ENCODE data around the gene ORAI3. TPM values are rescaled to one million over a fixed set of nuclear protein-coding genes. Genes with fewer than 3 reads are reported as not detected.

ORAI3 gene
- total and polyA plus RNA-seq, 2 of the 13 experiments (the other 11 are each of a cell fraction or from before 2014, with no cell fraction given) = 11.4 to 32.0 TPM

DNA sequence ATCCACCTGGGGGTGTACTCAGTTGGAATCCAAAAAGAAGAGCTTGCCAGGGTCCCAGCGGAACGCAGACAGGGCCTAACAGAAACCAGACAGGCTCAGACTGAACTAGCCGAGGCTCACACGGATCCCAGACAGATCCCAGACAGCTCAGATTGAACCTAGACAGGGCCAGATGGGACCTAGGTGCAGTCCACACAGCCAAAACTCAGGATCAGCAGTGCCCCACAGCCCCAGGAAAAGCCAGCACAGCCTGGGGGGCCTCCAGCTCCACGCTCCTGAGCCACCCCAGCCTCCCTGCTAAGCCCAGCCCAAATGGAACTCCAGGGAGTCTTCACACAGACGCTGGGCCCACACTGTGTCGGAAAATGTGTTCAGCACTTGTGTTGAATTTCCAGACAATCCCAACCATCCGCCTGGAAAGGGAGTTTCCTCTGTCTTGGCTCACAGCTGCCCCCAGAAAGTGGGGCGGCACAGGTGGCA is 54.0 kb downstream of the ORAI3 start:
- TF ChIP-seq ZNF292 (CRISPR knock-in tag; IDR thresholded peaks at IDR 0.05; ENCODE audit: borderline replicate concordance, low read depth) (0 out of 2 replicates have a peak, but pooled peaks have one; percentile 35), ZNF432 (CRISPR knock-in tag; IDR thresholded peaks at IDR 0.05; ENCODE audit: borderline replicate concordance) (0 out of 2 replicates have a peak, but pooled peaks have one; percentile 51), ZNF768 (CRISPR knock-in tag; IDR thresholded peaks at IDR 0.05) (peak; percentile 39; the same call in 1 of the 2 replicates), ZNF75D (CRISPR knock-in tag; IDR thresholded peaks at IDR 0.05; ENCODE audit: borderline replicate concordance) (no peak), ZNF143 (CRISPR knock-in tag; IDR thresholded peaks at IDR 0.05) (no peak), ZFY (CRISPR knock-in tag; IDR thresholded peaks at IDR 0.05) (peak; percentile 38; the same call in 1 of the 2 replicates), NFE2L1 (CRISPR knock-in tag; IDR thresholded peaks at IDR 0.05; ENCODE audit: borderline replicate concordance) (no peak), NRL (CRISPR knock-in tag; IDR thresholded peaks at IDR 0.05; ENCODE audit: borderline replicate concordance) (0 out of 2 replicates have a peak, but pooled peaks have one; percentile 14), ZNF614 (CRISPR knock-in tag; IDR thresholded peaks at IDR 0.05; ENCODE audit: borderline replicate concordance) (0 out of 2 replicates have a peak, but pooled peaks have one; percentile 7), SKI (IDR thresholded peaks at IDR 0.05; ENCODE audit: partially characterized antibody) (peak; percentile 51), MEIS2 (CRISPR knock-in tag; IDR thresholded peaks at IDR 0.05) (no peak), KDM5B (CRISPR knock-in tag; IDR thresholded peaks at IDR 0.05; ENCODE audit: borderline replicate concordance) (no peak), ZSCAN20 (CRISPR knock-in tag; IDR thresholded peaks at IDR 0.05; ENCODE audit: borderline replicate concordance) (no peak)
- TF ChIP-seq, protein P1, sequence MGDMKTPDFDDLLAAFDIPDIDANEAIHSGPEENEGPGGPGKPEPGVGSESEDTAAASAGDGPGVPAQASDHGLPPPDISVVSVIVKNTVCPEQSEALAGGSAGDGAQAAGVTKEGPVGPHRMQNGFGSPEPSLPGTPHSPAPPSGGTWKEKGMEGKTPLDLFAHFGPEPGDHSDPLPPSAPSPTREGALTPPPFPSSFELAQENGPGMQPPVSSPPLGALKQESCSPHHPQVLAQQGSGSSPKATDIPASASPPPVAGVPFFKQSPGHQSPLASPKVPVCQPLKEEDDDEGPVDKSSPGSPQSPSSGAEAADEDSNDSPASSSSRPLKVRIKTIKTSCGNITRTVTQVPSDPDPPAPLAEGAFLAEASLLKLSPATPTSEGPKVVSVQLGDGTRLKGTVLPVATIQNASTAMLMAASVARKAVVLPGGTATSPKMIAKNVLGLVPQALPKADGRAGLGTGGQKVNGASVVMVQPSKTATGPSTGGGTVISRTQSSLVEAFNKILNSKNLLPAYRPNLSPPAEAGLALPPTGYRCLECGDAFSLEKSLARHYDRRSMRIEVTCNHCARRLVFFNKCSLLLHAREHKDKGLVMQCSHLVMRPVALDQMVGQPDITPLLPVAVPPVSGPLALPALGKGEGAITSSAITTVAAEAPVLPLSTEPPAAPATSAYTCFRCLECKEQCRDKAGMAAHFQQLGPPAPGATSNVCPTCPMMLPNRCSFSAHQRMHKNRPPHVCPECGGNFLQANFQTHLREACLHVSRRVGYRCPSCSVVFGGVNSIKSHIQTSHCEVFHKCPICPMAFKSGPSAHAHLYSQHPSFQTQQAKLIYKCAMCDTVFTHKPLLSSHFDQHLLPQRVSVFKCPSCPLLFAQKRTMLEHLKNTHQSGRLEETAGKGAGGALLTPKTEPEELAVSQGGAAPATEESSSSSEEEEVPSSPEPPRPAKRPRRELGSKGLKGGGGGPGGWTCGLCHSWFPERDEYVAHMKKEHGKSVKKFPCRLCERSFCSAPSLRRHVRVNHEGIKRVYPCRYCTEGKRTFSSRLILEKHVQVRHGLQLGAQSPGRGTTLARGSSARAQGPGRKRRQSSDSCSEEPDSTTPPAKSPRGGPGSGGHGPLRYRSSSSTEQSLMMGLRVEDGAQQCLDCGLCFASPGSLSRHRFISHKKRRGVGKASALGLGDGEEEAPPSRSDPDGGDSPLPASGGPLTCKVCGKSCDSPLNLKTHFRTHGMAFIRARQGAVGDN (CRISPR knock-in tag; IDR thresholded peaks at IDR 0.05) = 0 out of 2 replicates have a peak, but pooled peaks have one; percentile 7
- TF ChIP-seq, protein P2, sequence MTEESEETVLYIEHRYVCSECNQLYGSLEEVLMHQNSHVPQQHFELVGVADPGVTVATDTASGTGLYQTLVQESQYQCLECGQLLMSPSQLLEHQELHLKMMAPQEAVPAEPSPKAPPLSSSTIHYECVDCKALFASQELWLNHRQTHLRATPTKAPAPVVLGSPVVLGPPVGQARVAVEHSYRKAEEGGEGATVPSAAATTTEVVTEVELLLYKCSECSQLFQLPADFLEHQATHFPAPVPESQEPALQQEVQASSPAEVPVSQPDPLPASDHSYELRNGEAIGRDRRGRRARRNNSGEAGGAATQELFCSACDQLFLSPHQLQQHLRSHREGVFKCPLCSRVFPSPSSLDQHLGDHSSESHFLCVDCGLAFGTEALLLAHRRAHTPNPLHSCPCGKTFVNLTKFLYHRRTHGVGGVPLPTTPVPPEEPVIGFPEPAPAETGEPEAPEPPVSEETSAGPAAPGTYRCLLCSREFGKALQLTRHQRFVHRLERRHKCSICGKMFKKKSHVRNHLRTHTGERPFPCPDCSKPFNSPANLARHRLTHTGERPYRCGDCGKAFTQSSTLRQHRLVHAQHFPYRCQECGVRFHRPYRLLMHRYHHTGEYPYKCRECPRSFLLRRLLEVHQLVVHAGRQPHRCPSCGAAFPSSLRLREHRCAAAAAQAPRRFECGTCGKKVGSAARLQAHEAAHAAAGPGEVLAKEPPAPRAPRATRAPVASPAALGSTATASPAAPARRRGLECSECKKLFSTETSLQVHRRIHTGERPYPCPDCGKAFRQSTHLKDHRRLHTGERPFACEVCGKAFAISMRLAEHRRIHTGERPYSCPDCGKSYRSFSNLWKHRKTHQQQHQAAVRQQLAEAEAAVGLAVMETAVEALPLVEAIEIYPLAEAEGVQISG (CRISPR knock-in tag; IDR thresholded peaks at IDR 0.05) = 0 out of 2 replicates have a peak, but pooled peaks have one; percentile 19
- TF ChIP-seq, protein P3, sequence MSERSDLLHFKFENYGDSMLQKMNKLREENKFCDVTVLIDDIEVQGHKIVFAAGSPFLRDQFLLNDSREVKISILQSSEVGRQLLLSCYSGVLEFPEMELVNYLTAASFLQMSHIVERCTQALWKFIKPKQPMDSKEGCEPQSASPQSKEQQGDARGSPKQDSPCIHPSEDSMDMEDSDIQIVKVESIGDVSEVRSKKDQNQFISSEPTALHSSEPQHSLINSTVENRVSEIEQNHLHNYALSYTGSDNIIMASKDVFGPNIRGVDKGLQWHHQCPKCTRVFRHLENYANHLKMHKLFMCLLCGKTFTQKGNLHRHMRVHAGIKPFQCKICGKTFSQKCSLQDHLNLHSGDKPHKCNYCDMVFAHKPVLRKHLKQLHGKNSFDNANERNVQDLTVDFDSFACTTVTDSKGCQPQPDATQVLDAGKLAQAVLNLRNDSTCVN (CRISPR knock-in tag; IDR thresholded peaks at IDR 0.05; ENCODE audit: borderline replicate concordance) = no peak
- H3K36me3 ChIP-seq (replicated peaks in 1 of 2; ENCODE audit: control insufficient read depth in 1 of 2, insufficient read depth in 2 of 2, low read length in 2 of 2) = no peaks in the 10 kb centered on the region
- ATAC-seq (peak; percentile 2), FAIRE-seq (no peak), DNase-seq (ENCODE audit: low spot score) (no peak)
- intact Hi-C loops (cut with micrococcal nuclease; ENCODE audit: unreplicated experiment) (no loop called here), in situ Hi-C loops (cut with HindIII; ENCODE audit: extremely low pct_ligation_motif_present, low pct_unique_long_range_greater_than_20kb) (no loop called here)
- H3K27me3 ChIP-seq (ENCODE audit: control insufficient read depth in 1 of 2, insufficient read depth in 2 of 2, low read length in 2 of 2) = no peaks in the 10 kb centered on the region; a peak in 3 of 5 replicates
- no peaks in the 10 kb centered on the region for H3K9me3 ChIP-seq (ENCODE audit: low read length)
- H3K79me2 ChIP-seq (ENCODE audit: insufficient read depth, low read length) = no peaks in the 10 kb centered on the region
- 40% methylated on average over 6 of the region's 9 CpGs for WGBS (ENCODE audit: low lambda C conversion rate)
- H3K27ac ChIP-seq (ENCODE audit: extremely low read length, insufficient read depth, low read length) = no peak overlapping the region
- peak overlapping the region; percentile 74 for H2AFZ ChIP-seq (ENCODE audit: low read length)
- BruUV-seq (replicated peaks) = no TSS peak
- H3K4me1 ChIP-seq (ENCODE audit: insufficient read depth, low read length) = peaks cover 96% of the 10 kb centered on the region
- H3K4me2 ChIP-seq (ENCODE audit: low read depth, low read length) = peak overlapping the region; percentile 87
- peak overlapping the region in 2 of 3 experiments; percentile 41 to 73; a peak in 3 of 6 replicates for H3K4me3 ChIP-seq (replicated peaks in 1 of 3; ENCODE audit: insufficient read depth in 1 of 3, low read depth in 2 of 3, low read length in 3 of 3)
- H4K20me1 ChIP-seq (ENCODE audit: insufficient read depth, low read length) = no peaks in the 10 kb centered on the region
- ChIA-PET POLR2A (interaction anchor here (1.0 to 2.6 kb wide), 9 partner anchors 8 to 139 kb away, joined by 3 to 14 read pairs (median 4); partner anchors contain the start of genes HSD3B7, KAT8, STX4 and ZNF646), CTCF (ENCODE audit: low intra/inter-chr PET ratio, low total read pairs) (no interaction called here)
- peak overlapping the region; percentile 46 for H3K9ac ChIP-seq (ENCODE audit: insufficient read depth, low read depth, low read length)
